ENCODE measurements around the gene PPARD. TPM values are rescaled to one million over a fixed set of nuclear protein-coding genes. Genes with fewer than 3 reads are reported as not detected.

The PPARD gene
- total RNA-seq, 1 donor from 2014 or later: 9.9 TPM

GRCh38 chr6:35411066-35411465 lies 68.7 kb downstream of the PPARD start:
- Mint-ChIP-seq H3K27me3 (ENCODE audit: low read depth, unreplicated experiment) (peaks cover 3% of the 10 kb centered on the region), H3K27ac (ENCODE audit: unreplicated experiment) (no peak overlapping the region), H3K4me1 (ENCODE audit: low read depth, unreplicated experiment) (peaks cover 3% of the 10 kb centered on the region), H3K36me3 (ENCODE audit: low read depth, unreplicated experiment) (peaks cover 15% of the 10 kb centered on the region), H3K9me3 (ENCODE audit: unreplicated experiment) (no peaks in the 10 kb centered on the region), H3K4me3 (ENCODE audit: unreplicated experiment) (no peak overlapping the region)
- no peak for TF ChIP-seq EZH2 (IDR thresholded peaks at IDR 0.05; ENCODE audit: insufficient read depth, low read length)
- TF ChIP-seq CTCF (IDR thresholded peaks at IDR 0.05; ENCODE audit: insufficient read depth, low read depth, low read length): no peak
- Histone ChIP-seq H3K27ac (ENCODE audit: low read depth, low read length) (no peak overlapping the region), H4K20me1 (ENCODE audit: insufficient read depth, low read length) (peaks cover 37% of the 10 kb centered on the region), H3K36me3 (ENCODE audit: insufficient read depth, low read length) (peaks cover 20% of the 10 kb centered on the region), H3K9me3 (ENCODE audit: insufficient read depth, low read depth, low read length) (no peaks in the 10 kb centered on the region), H3K9ac (ENCODE audit: low read length) (no peak overlapping the region), H2AFZ (ENCODE audit: low read depth, low read length) (no peak overlapping the region), H3K79me2 (ENCODE audit: insufficient read depth, low read length) (peaks cover 6% of the 10 kb centered on the region), H3K4me2 (ENCODE audit: low read length) (no peak overlapping the region), H3K27me3 (ENCODE audit: insufficient read depth, low read length) (no peaks in the 10 kb centered on the region), H3K4me3 (ENCODE audit: insufficient read depth, low read depth, low read length) (no peak overlapping the region), H3K4me1 (ENCODE audit: insufficient read depth, low read length) (peaks cover 6% of the 10 kb centered on the region)
- DNase-seq (ENCODE audit: low read depth) (no peak), FAIRE-seq (no peak)

GRCh38 chr6:35412102-35412501 lies 69.7 kb downstream of the PPARD start:
- FAIRE-seq: no peak
- H3K36me3 Mint-ChIP-seq (ENCODE audit: low read depth, unreplicated experiment): peaks cover 19% of the 10 kb centered on the region

More at GRCh38 chr6:35412102-35412501, 69.7 kb downstream of the PPARD start:
- no peak overlapping the region for H3K4me3 Mint-ChIP-seq (ENCODE audit: unreplicated experiment)
- Histone ChIP-seq H3K27ac (ENCODE audit: low read depth, low read length) (no peak overlapping the region), H3K36me3 (ENCODE audit: insufficient read depth, low read length) (peaks cover 25% of the 10 kb centered on the region), H3K4me3 (ENCODE audit: insufficient read depth, low read depth, low read length) (no peak overlapping the region), H4K20me1 (ENCODE audit: insufficient read depth, low read length) (peaks cover 29% of the 10 kb centered on the region), H3K9me3 (ENCODE audit: insufficient read depth, low read depth, low read length) (no peaks in the 10 kb centered on the region), H3K4me2 (ENCODE audit: low read length) (no peak overlapping the region), H3K4me1 (ENCODE audit: insufficient read depth, low read length) (peaks cover 6% of the 10 kb centered on the region), H3K79me2 (ENCODE audit: insufficient read depth, low read length) (peaks cover 1% of the 10 kb centered on the region), H3K9ac (ENCODE audit: low read length) (no peak overlapping the region), H3K27me3 (ENCODE audit: insufficient read depth, low read length) (no peaks in the 10 kb centered on the region), H2AFZ (ENCODE audit: low read depth, low read length) (no peak overlapping the region)
- H3K9me3 Mint-ChIP-seq (ENCODE audit: unreplicated experiment): no peaks in the 10 kb centered on the region
- peaks cover 2% of the 10 kb centered on the region for H3K27me3 Mint-ChIP-seq (ENCODE audit: low read depth, unreplicated experiment)
- H3K4me1 Mint-ChIP-seq (ENCODE audit: low read depth, unreplicated experiment): peaks cover 3% of the 10 kb centered on the region
- DNase-seq (ENCODE audit: low read depth): no peak
- no peak for TF ChIP-seq EZH2 (IDR thresholded peaks at IDR 0.05; ENCODE audit: insufficient read depth, low read length)
- TF ChIP-seq CTCF (IDR thresholded peaks at IDR 0.05; ENCODE audit: insufficient read depth, low read depth, low read length): no peak
- H3K27ac Mint-ChIP-seq (ENCODE audit: unreplicated experiment): no peak overlapping the region
